GM12878 (cell line): ENCODE results near the gene SRSF3. TPM values are rescaled to one million over a fixed set of nuclear protein-coding genes. Genes with fewer than 3 reads are reported as not detected.

Source experiments
- ATAC-seq: fragments of 200-7000 bp; cut with Tn5 transposase; 3 replicates; pipeline ENCODE4 v1.9.1; 2020; ENCODE audit warnings: mild to moderate bottlenecking, moderate library complexity
- BruUV-seq: library from RNA; stranded (reverse); fragments of 400-500 nt; replicated peaks from 2 replicates; lab custom pipeline; 2021; lab: Mats Ljungman, UMichigan
- CTCF ChIA-PET: fragments of 300-600 bp; sonication (Branson Sonifier 250); formaldehyde crosslinking; extraction: SDS; loops from one replicate; lab custom pipeline; 2021; ENCODE audit warnings: inconsistent platforms; lab: Yijun Ruan, JAX
- POLR2A ChIA-PET: fragments of 350-600 bp; formaldehyde crosslinking; extraction: SDS; loops from one replicate; lab custom pipeline; 2021; ENCODE audit warnings: inconsistent platforms; lab: Charles Lee
- RAD21 ChIA-PET: fragments of 300-600 bp; sonication (Branson Sonifier 250); formaldehyde crosslinking; loops from one replicate; lab custom pipeline; 2023; ENCODE audit warnings: antibody characterized with exemption; ENCODE audit not compliant: unreplicated experiment; lab: Charles Lee
- SMC1A ChIA-PET: fragments of 300-600 bp; sonication (Branson Sonifier 250); formaldehyde crosslinking; loops from one replicate; lab custom pipeline; 2023; ENCODE audit not compliant: unreplicated experiment, uncharacterized antibody; lab: Charles Lee
- DNase-seq: peaks from one replicate; pipeline ENCODE4 v3.0.0-alpha.2; 2011; ENCODE audit warnings: low read depth, low spot score
- FAIRE-seq: peaks from 3 replicates; lab custom pipeline; 2011; peaks lifted over from hg19 to GRCh38; lab: Jason Lieb, UNC
- H2AFZ ChIP-seq: 2 replicates; pipeline ENCODE4 v1.6.0; 2011; ENCODE audit warnings: low read depth, low read length, control low read depth; ENCODE audit not compliant: control insufficient read depth
- H3K27ac ChIP-seq: 2 replicates; pipeline ENCODE4 v1.5.1; 2011; ENCODE audit warnings: control low read depth; ENCODE audit not compliant: control insufficient read depth, insufficient read depth
- H3K27me3 ChIP-seq, 2 experiments: replicated peaks in 1 of 2; 2 replicates each; pipeline versions ENCODE4 v1.6.0 to v1.6.1; 2011; ENCODE audit warnings: low read length in 1 of 2; ENCODE audit not compliant: control insufficient read depth in 2 of 2, insufficient read depth in 2 of 2
- H3K36me3 ChIP-seq, 2 experiments: 2 replicates each; pipeline ENCODE4 v1.5.1; 2011; ENCODE audit warnings: low read length in 1 of 2; ENCODE audit not compliant: control insufficient read depth in 2 of 2, insufficient read depth in 2 of 2
- H3K4me1 ChIP-seq: 2 replicates; pipeline ENCODE4 v1.6.1; 2011; ENCODE audit warnings: mild to moderate bottlenecking, low read length, moderate library complexity, mixed read lengths; ENCODE audit not compliant: control insufficient read depth, insufficient read depth
- H3K4me2 ChIP-seq: 2 replicates; pipeline ENCODE4 v1.6.0; 2011; ENCODE audit warnings: control low read depth; ENCODE audit not compliant: control insufficient read depth, insufficient read depth
- H3K4me3 ChIP-seq: fragments of 200-600 bp; sonication (generic); 2 replicates; pipeline ENCODE4 v1.5.1; 2016
- H3K79me2 ChIP-seq: 2 replicates; pipeline ENCODE4 v1.6.0; 2011; ENCODE audit warnings: low read length; ENCODE audit not compliant: control insufficient read depth, insufficient read depth
- H3K9ac ChIP-seq: 2 replicates; pipeline ENCODE4 v1.8.0; 2011; ENCODE audit warnings: low read length, control low read depth, mixed read lengths; ENCODE audit not compliant: control insufficient read depth, insufficient read depth
- H3K9me3 ChIP-seq: replicated peaks from 3 replicates; pipeline ENCODE4 v1.5.1; 2011; ENCODE audit warnings: mild to moderate bottlenecking, low read length; ENCODE audit not compliant: control insufficient read depth, insufficient read depth
- H4K20me1 ChIP-seq: 2 replicates; pipeline ENCODE4 v1.6.0; 2011; ENCODE audit not compliant: control insufficient read depth, insufficient read depth
- CHD4 ChIP-seq: fragments of 200-600 bp; sonication (generic); IDR thresholded peaks from 2 replicates; pipeline ENCODE4 v1.6.1; 2016; ENCODE audit warnings: mild to moderate bottlenecking
- DPF2 ChIP-seq: fragments of 450-650 bp; IDR thresholded peaks from 2 replicates; pipeline ENCODE4 v1.6.1; 2017; ENCODE audit warnings: mild to moderate bottlenecking
- EP300 ChIP-seq, 2 experiments: fragments of 150-350 bp in 1 of 2; IDR thresholded peaks; 2 replicates each; pipeline ENCODE4 v1.6.1; 2011 to 2012; ENCODE audit warnings: low read depth in 2 of 2, low read length in 2 of 2, borderline replicate concordance in 1 of 2, improper control_type of control experiment in 1 of 2, inconsistent platforms in 1 of 2; ENCODE audit not compliant: control insufficient read depth in 1 of 2
- FOXM1 ChIP-seq: IDR thresholded peaks from 2 replicates; pipeline ENCODE4 v1.6.1; 2012; ENCODE audit warnings: low read depth, mild to moderate bottlenecking, inconsistent platforms, low read length, moderate library complexity
- HSF1 ChIP-seq: fragments of 150-350 bp; IDR thresholded peaks from 2 replicates; pipeline ENCODE4 v1.6.1; 2014; ENCODE audit warnings: mild to moderate bottlenecking, low read depth, low read length
- IKZF1 ChIP-seq: fragments of 450-650 bp; conservative IDR thresholded peaks from 2 replicates; pipeline ENCODE4 v1.6.1; 2017; ENCODE audit warnings: antibody characterized with exemption, mild to moderate bottlenecking
- IRF4 ChIP-seq: IDR thresholded peaks from 2 replicates; pipeline ENCODE4 v1.6.1; 2011; ENCODE audit warnings: low read depth, low read length
- JUND ChIP-seq: IDR thresholded peaks from 2 replicates; pipeline ENCODE4 v1.6.1; 2012; ENCODE audit warnings: low read depth, mild to moderate bottlenecking, low read length, improper control_type of control experiment, moderate library complexity
- NR2C1 ChIP-seq: fragments of 450-650 bp; IDR thresholded peaks from 2 replicates; pipeline ENCODE4 v1.6.1; 2017; ENCODE audit warnings: antibody characterized with exemption, mild to moderate bottlenecking, moderate library complexity
- NR2C2 ChIP-seq: IDR thresholded peaks from 2 replicates; pipeline ENCODE4 v1.6.1; 2011; ENCODE audit warnings: borderline replicate concordance, low read depth; ENCODE audit not compliant: control insufficient read depth, insufficient read length
- POLR2AphosphoS5 ChIP-seq: IDR thresholded peaks from 2 replicates; pipeline ENCODE4 v1.6.1; 2011; ENCODE audit warnings: mild to moderate bottlenecking, low read length, inconsistent platforms
- RAD51 ChIP-seq: fragments of 450-650 bp; IDR thresholded peaks from 2 replicates; pipeline ENCODE4 v1.6.1; 2016; ENCODE audit warnings: moderate library complexity, mild to moderate bottlenecking, inconsistent platforms
- RBBP5 ChIP-seq: fragments of 200-600 bp; sonication (generic); conservative IDR thresholded peaks from 2 replicates; pipeline ENCODE4 v1.6.1; 2016
- SMARCA5 ChIP-seq: fragments of 450-650 bp; IDR thresholded peaks from 2 replicates; pipeline ENCODE4 v1.6.1; 2017; ENCODE audit warnings: mild to moderate bottlenecking
- STAT3 ChIP-seq: IDR thresholded peaks from 2 replicates; pipeline ENCODE4 v1.6.1; 2011; ENCODE audit warnings: low read depth, low read length, improper control_type of control experiment
- USF1 ChIP-seq: IDR thresholded peaks from 2 replicates; pipeline ENCODE4 v1.6.1; 2011; ENCODE audit warnings: borderline replicate concordance, low read depth, mild to moderate bottlenecking, moderate library complexity, mixed read lengths, low read length; ENCODE audit not compliant: insufficient read depth; ENCODE audit errors: extremely low read length
- ZBTB4 ChIP-seq: fragments of 450-650 bp; formaldehyde crosslinking; IDR thresholded peaks from 2 replicates; pipeline ENCODE4 v1.4.0; 2022; ENCODE audit warnings: mild to moderate bottlenecking, moderate library complexity
- ZNF384 ChIP-seq: IDR thresholded peaks from 2 replicates; pipeline ENCODE4 v1.6.1; 2012; ENCODE audit warnings: low read depth, mild to moderate bottlenecking, low read length, improper control_type of control experiment, borderline replicate concordance
- WGBS: methylation state at CpG from one replicate; pipeline ENCODE4 v1.1.6; 2016; ENCODE audit warnings: low lambda C conversion rate; ENCODE audit not compliant: insufficient replicate concordance, insufficient coverage; ENCODE audit errors: missing lambda C conversion rate; 5-methylcytosine and 5-hydroxymethylcytosine counted together
- in situ Hi-C: fragments of 300-500 bp; cut with MboI; formaldehyde crosslinking; loops from 9 replicates; pipeline ENCODE4 v1.14.3; 2018; ENCODE audit warnings: mixed read lengths
- intact Hi-C: fragments of 100-400 bp; cut with micrococcal nuclease; formaldehyde crosslinking; loops from one replicate; pipeline ENCODE4 v1.14.2; 2022; ENCODE audit not compliant: unreplicated experiment
- polyA plus RNA-seq, 11 experiments: library from polyadenylated mRNA; depleted of rRNA in 4 of 11; unstranded in 6 of 11; stranded (reverse) in 5 of 11; fragments of >200 nt; fragmentation: Nextera tagmentation in 4 of 11; fragmentation: Illumina TruSeq in 1 of 11; extraction: Ambion mirVana in 4 of 11; extraction: Trizol in 1 of 11; gene quantifications; 1 replicate in 1 of 11; 2 replicates in 10 of 11; pipeline versions ENCODE4 v1.2.1 to v1.2.3, GENCODE V29; 2011 to 2016; ENCODE audit warnings: inconsistent platforms in 2 of 11, missing spikeins in 2 of 11, low read depth in 1 of 11
- total RNA-seq, 4 experiments: library from RNA; depleted of rRNA in 3 of 4; stranded (reverse); fragments of >200 nt in 3 of 4; fragmentation: Illumina TruSeq in 1 of 4; extraction: Trizol in 1 of 4; gene quantifications; 2 replicates each; pipeline versions ENCODE4 v1.2.1 to v1.2.3, GENCODE V29; 2013 to 2021

SRSF3 gene
- total and polyA plus RNA-seq, 10 of the 15 experiments (the other 5 are each of a cell fraction or from before 2014, with no cell fraction given): 195 to 1,377 (median 493) TPM

- no peak for TF ChIP-seq NR2C2
These were observed 12.4 kb upstream of the SRSF3 start (continued) for GRCh38 chr6:36581716-36582115.

- WGBS: 63% methylated on average over 1 of the region's 1 CpG
- no peaks in the 10 kb centered on the region for H3K9me3 ChIP-seq
- RAD21 ChIA-PET: interaction anchor here (1.6 kb wide), 1 partner anchor 12 kb away, joined by 4 read pairs; no protein-coding TSS in a partner anchor
- H3K27ac ChIP-seq: no peak overlapping the region
- H3K36me3 ChIP-seq: no peaks in the 10 kb centered on the region
- no peak overlapping the region for H3K4me3 ChIP-seq
- POLR2A ChIA-PET: interaction anchor here (0.5 kb wide), 1 partner anchor 9 kb away, joined by 3 read pairs; no protein-coding TSS in a partner anchor
- H3K4me2 ChIP-seq: no peak overlapping the region
- ATAC-seq (no peak), FAIRE-seq (no peak), DNase-seq (no peak)
- no peaks in the 10 kb centered on the region; a peak in 1 of 4 replicates for H3K27me3 ChIP-seq
- H4K20me1 ChIP-seq: no peaks in the 10 kb centered on the region
- H3K9ac ChIP-seq: no peak overlapping the region
- H3K4me1 ChIP-seq: no peaks in the 10 kb centered on the region
- CTCF ChIA-PET: interaction anchor here (0.6 to 0.7 kb wide), 2 partner anchors 9 to 399 kb away, joined by 3 read pairs; partner anchors contain the start of gene MTCH1
- no TSS peak for BruUV-seq
- no peak overlapping the region for H2AFZ ChIP-seq
- no peak for TF ChIP-seq DPF2
- TF ChIP-seq CHD4: no peak
- no peak for TF ChIP-seq RAD51
- TF ChIP-seq SMARCA5: no peak
- no peak for TF ChIP-seq POLR2AphosphoS5
- TF ChIP-seq STAT3: no peak
- TF ChIP-seq JUND: no peak
- no peak for TF ChIP-seq IRF4
- TF ChIP-seq HSF1: no peak
- TF ChIP-seq IKZF1: no peak
- TF ChIP-seq USF1: no peak
- no peak for TF ChIP-seq NR2C1
- TF ChIP-seq RBBP5: no peak
- TF ChIP-seq FOXM1: no peak
- TF ChIP-seq ZNF384: no peak
- TF ChIP-seq EP300 (IDR thresholded peaks at IDR 0.05; ENCODE audit: borderline replicate concordance in 1 of 2, control insufficient read depth in 1 of 2, low read depth in 2 of 2, low read length in 2 of 2): no peak
- no peak for TF ChIP-seq ZBTB4 (CRISPR knock-in tag)
- SMC1A ChIA-PET: interaction anchor here (1.2 kb wide), 1 partner anchor 137 kb away, joined by 3 read pairs; no protein-coding TSS in a partner anchor
- intact Hi-C loops (no loop called here), in situ Hi-C loops (no loop called here)
- no peaks in the 10 kb centered on the region for H3K79me2 ChIP-seq
These were observed 7.6 kb upstream of the SRSF3 start for GRCh38 chr6:36586606-36587005.
